ENCODE data around the gene PSMB10. TPM values are rescaled to one million over a fixed set of nuclear protein-coding genes. Genes with fewer than 3 reads are reported as not detected.
A peak's percentile ranks its signal among the peaks of the same experiment; 100 is the strongest.

The PSMB10 gene
- total RNA-seq, 1 experiment from 2014 or later = 24.5 TPM

- Histone ChIP-seq H3K79me1 (ENCODE audit: insufficient read depth, low read depth, low read length, poor library complexity, severe bottlenecking) (no peaks in the 10 kb centered on the region), H2BK15ac (ENCODE audit: low read depth, low read length) (no peak overlapping the region), H3K4ac (ENCODE audit: low read depth, low read length) (no peak overlapping the region), H2BK12ac (ENCODE audit: insufficient read length, low read depth, low read length) (no peak overlapping the region), H4K91ac (ENCODE audit: insufficient read length, low read depth, low read length) (no peak overlapping the region), H3K56ac (ENCODE audit: insufficient read length, low read depth, low read length) (no peak overlapping the region), H3K23ac (ENCODE audit: insufficient read length, low read depth, low read length) (no peak overlapping the region), H3K18ac (ENCODE audit: insufficient read length, low read depth, low read length) (no peak overlapping the region), H3K79me2 (ENCODE audit: insufficient read depth, low read length) (no peaks in the 10 kb centered on the region), H3K4me1 (ENCODE audit: insufficient read depth, low read length) (peaks cover 3% of the 10 kb centered on the region; the same call in 1 of the 2 replicates), H3K14ac (ENCODE audit: insufficient read depth, low read length) (peak overlapping the region; percentile 10; the same call in 1 of the 2 replicates), H3K27me3 (ENCODE audit: insufficient read depth, low read length) (no peaks in the 10 kb centered on the region), H2AFZ (ENCODE audit: low read length) (no peak overlapping the region), H4K20me1 (ENCODE audit: control insufficient read depth, insufficient read depth, insufficient read length) (no peaks in the 10 kb centered on the region), H4K8ac (replicated peaks; ENCODE audit: insufficient read length, low read depth, low read length) (no peak overlapping the region), H3K27ac (ENCODE audit: insufficient read length, low read depth, low read length) (no peak overlapping the region), H2AK5ac (ENCODE audit: insufficient read length, low read length) (no peak overlapping the region), H3K9ac (ENCODE audit: extremely low read depth, insufficient read length, low read length) (peak overlapping the region; percentile 29), H2BK20ac (ENCODE audit: low read depth, low read length, poor library complexity, severe bottlenecking) (no peak overlapping the region), H3K23me2 (ENCODE audit: insufficient read length, low read depth, low read length, poor library complexity, severe bottlenecking) (peaks cover 18% of the 10 kb centered on the region), H3K4me2 (ENCODE audit: insufficient read depth, insufficient read length, low read length) (peak overlapping the region; percentile 30), H3T11ph (ENCODE audit: low read length) (no peak overlapping the region), H3K9me3 (ENCODE audit: control insufficient read depth, low read depth, low read length) (no peaks in the 10 kb centered on the region), H2BK5ac (ENCODE audit: insufficient read length, low read length) (no peak overlapping the region), H2BK120ac (ENCODE audit: low read depth, low read length, poor library complexity, severe bottlenecking) (no peak overlapping the region), H4K5ac (ENCODE audit: insufficient read length, low read depth, low read length) (no peak overlapping the region)
- peaks cover 20 to 23% of the 10 kb centered on the region in 2 experiments for H3K4me1 Mint-ChIP-seq
- peak overlapping the region in 2 of 3 experiments; percentile 45 to 94; a peak in 2 of 7 replicates for H3K27ac Mint-ChIP-seq
- peaks cover 10 to 42% (median 14%) of the 10 kb centered on the region in 3 experiments for H3K36me3 Mint-ChIP-seq (ENCODE audit: insufficient read depth in 1 of 3, low read depth in 3 of 3)
- peak overlapping the region; percentile 98 to 100 for H3K4me3 Mint-ChIP-seq
- no CpG with 5 or more reads among the region's 13 CpGs for WGBS (ENCODE audit: extremely low coverage, insufficient read length, low lambda C conversion rate)
- DNase-seq = no peak
- H3K27me3 Mint-ChIP-seq (ENCODE audit: low read depth) = peaks cover 10% of the 10 kb centered on the region
- peaks cover 0 to 2% of the 10 kb centered on the region in 2 experiments; a peak in 2 of 5 replicates for H3K9me3 Mint-ChIP-seq
- TF ChIP-seq, protein P1, sequence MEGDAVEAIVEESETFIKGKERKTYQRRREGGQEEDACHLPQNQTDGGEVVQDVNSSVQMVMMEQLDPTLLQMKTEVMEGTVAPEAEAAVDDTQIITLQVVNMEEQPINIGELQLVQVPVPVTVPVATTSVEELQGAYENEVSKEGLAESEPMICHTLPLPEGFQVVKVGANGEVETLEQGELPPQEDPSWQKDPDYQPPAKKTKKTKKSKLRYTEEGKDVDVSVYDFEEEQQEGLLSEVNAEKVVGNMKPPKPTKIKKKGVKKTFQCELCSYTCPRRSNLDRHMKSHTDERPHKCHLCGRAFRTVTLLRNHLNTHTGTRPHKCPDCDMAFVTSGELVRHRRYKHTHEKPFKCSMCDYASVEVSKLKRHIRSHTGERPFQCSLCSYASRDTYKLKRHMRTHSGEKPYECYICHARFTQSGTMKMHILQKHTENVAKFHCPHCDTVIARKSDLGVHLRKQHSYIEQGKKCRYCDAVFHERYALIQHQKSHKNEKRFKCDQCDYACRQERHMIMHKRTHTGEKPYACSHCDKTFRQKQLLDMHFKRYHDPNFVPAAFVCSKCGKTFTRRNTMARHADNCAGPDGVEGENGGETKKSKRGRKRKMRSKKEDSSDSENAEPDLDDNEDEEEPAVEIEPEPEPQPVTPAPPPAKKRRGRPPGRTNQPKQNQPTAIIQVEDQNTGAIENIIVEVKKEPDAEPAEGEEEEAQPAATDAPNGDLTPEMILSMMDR (conservative IDR thresholded peaks at IDR 0.05) = no peak
Observed at GRCh38 chr16:67934306-67935100, 2.1 kb downstream of the PSMB10 start.
